Keratinocyte (primary cell): ENCODE measurements around the gene CRYAA.
"Not testable (repeated sequence)": the region's sequence is repeated elsewhere in the genome, so short reads cannot be mapped to it uniquely, and the experiment has no call there.

Experiments
- EZH2 ChIP-seq: IDR thresholded peaks from one replicate; pipeline ENCODE4 v1.6.1; 2012; ENCODE audit warnings: inconsistent platforms, mild to moderate bottlenecking, low read length, moderate library complexity
- TF ChIP-seq, protein P1 (sequence below), 3 experiments: IDR thresholded peaks in 1 of 3; conservative IDR thresholded peaks in 1 of 3; optimal IDR thresholded peaks in 1 of 3; 2 replicates in 2 of 3; 3 replicates in 1 of 3; pipeline versions ENCODE3 to v1.5.1; 2011; ENCODE audit warnings: low read length in 3 of 3, mild to moderate bottlenecking in 3 of 3, moderate library complexity in 2 of 3, control low read depth in 1 of 3, inconsistent platforms in 1 of 3; ENCODE audit not compliant: insufficient read depth in 2 of 3; ENCODE audit errors: extremely low read depth in 1 of 3

- TF ChIP-seq, protein P1, sequence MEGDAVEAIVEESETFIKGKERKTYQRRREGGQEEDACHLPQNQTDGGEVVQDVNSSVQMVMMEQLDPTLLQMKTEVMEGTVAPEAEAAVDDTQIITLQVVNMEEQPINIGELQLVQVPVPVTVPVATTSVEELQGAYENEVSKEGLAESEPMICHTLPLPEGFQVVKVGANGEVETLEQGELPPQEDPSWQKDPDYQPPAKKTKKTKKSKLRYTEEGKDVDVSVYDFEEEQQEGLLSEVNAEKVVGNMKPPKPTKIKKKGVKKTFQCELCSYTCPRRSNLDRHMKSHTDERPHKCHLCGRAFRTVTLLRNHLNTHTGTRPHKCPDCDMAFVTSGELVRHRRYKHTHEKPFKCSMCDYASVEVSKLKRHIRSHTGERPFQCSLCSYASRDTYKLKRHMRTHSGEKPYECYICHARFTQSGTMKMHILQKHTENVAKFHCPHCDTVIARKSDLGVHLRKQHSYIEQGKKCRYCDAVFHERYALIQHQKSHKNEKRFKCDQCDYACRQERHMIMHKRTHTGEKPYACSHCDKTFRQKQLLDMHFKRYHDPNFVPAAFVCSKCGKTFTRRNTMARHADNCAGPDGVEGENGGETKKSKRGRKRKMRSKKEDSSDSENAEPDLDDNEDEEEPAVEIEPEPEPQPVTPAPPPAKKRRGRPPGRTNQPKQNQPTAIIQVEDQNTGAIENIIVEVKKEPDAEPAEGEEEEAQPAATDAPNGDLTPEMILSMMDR (optimal IDR thresholded peaks at IDR 0.05 in 1 of 3, IDR thresholded peaks at IDR 0.05 in 1 of 3, conservative IDR thresholded peaks at IDR 0.05 in 1 of 3; ENCODE audit: extremely low read depth in 1 of 3, insufficient read depth in 2 of 3, low read length in 3 of 3) = not testable (repeated sequence)
- not testable (repeated sequence) for TF ChIP-seq EZH2
These were observed 9.3 kb upstream of the CRYAA start for GRCh38 chr21:43159279-43160175.
